HepG2 (cell line): Measurements from ENCODE around the gene ETF1. TPM values are rescaled to one million over a fixed set of nuclear protein-coding genes. Genes with fewer than 3 reads are reported as not detected.

Source experiments
- ARNTL ChIP-seq: sonication (generic); formaldehyde crosslinking; IDR thresholded peaks from 2 replicates; pipeline ENCODE4 v1.4.0; 2020; ENCODE audit warnings: mild to moderate bottlenecking, missing genetic modification reagents
- BCL6 ChIP-seq: IDR thresholded peaks from 2 replicates; pipeline ENCODE4 v1.6.1; 2016; ENCODE audit warnings: missing genetic modification reagents, missing compliant biosample characterization
- EHMT2 ChIP-seq: fragments of 200-600 bp; sonication (generic); IDR thresholded peaks from 2 replicates; pipeline ENCODE4 v1.7.0; 2017; ENCODE audit warnings: antibody characterized with exemption, low read depth, low read length, borderline replicate concordance
- HDAC2 ChIP-seq: sonication (generic); formaldehyde crosslinking; IDR thresholded peaks from 2 replicates; pipeline ENCODE4 v1.4.0; 2020; ENCODE audit warnings: missing genetic modification reagents
- JUNB ChIP-seq: sonication (generic); formaldehyde crosslinking; IDR thresholded peaks from 2 replicates; pipeline ENCODE4 v1.8.0; 2022; ENCODE audit warnings: missing genetic modification reagents, mild to moderate bottlenecking, borderline replicate concordance
- KAT8 ChIP-seq: IDR thresholded peaks from 2 replicates; pipeline ENCODE4 v1.6.1; 2016; ENCODE audit warnings: missing genetic modification reagents, missing compliant biosample characterization
- KMT2B ChIP-seq: IDR thresholded peaks from 2 replicates; pipeline ENCODE4 v1.6.1; 2016; ENCODE audit warnings: missing genetic modification reagents, missing compliant biosample characterization
- NFIB ChIP-seq: sonication (generic); formaldehyde crosslinking; IDR thresholded peaks from 2 replicates; pipeline ENCODE4 v1.9.0; 2021; ENCODE audit warnings: missing genetic modification reagents, mild to moderate bottlenecking, borderline replicate concordance
- RBM39 ChIP-seq: fragments of 200-400 bp; formaldehyde crosslinking; IDR thresholded peaks from one replicate; pipeline ENCODE4 v1.6.1; 2018; ENCODE audit warnings: antibody characterized with exemption, mild to moderate bottlenecking, low read depth, low read length; ENCODE audit not compliant: poor library complexity, severe bottlenecking
- SAP130 ChIP-seq: IDR thresholded peaks from 2 replicates; pipeline ENCODE4 v1.6.1; 2016; ENCODE audit warnings: low read depth
- SRF ChIP-seq: IDR thresholded peaks from 2 replicates; pipeline ENCODE4 v1.6.1; 2011; ENCODE audit warnings: mild to moderate bottlenecking, low read depth, low read length, moderate library complexity
- ZNF331 ChIP-seq: sonication (generic); formaldehyde crosslinking; IDR thresholded peaks from 2 replicates; pipeline ENCODE4 v1.4.0; 2020; ENCODE audit warnings: missing genetic modification reagents
- ZNF563 ChIP-seq: sonication (generic); formaldehyde crosslinking; IDR thresholded peaks from 2 replicates; pipeline ENCODE4 v1.8.0; 2022; ENCODE audit warnings: mild to moderate bottlenecking, moderate library complexity, missing genetic modification reagents
- ZNF644 ChIP-seq: IDR thresholded peaks from 2 replicates; pipeline ENCODE4 v1.6.1; 2016; ENCODE audit warnings: low read depth
- ZNF776 ChIP-seq: sonication (generic); formaldehyde crosslinking; IDR thresholded peaks from 2 replicates; pipeline ENCODE4 v1.4.0; 2020; ENCODE audit warnings: mild to moderate bottlenecking, missing genetic modification reagents
- polyA plus RNA-seq, 8 experiments: library from polyadenylated mRNA; depleted of rRNA in 3 of 8; stranded (reverse) in 7 of 8; unstranded in 1 of 8; fragments of >200 nt; fragmentation: Illumina TruSeq in 4 of 8; extraction: Trizol in 4 of 8; gene quantifications; 2 replicates each; pipeline versions ENCODE4 v1.2.1 to v1.2.3, GENCODE V29; 2011 to 2016; ENCODE audit warnings: low read depth in 4 of 8, missing spikeins in 1 of 8, mixed read lengths in 1 of 8; ENCODE audit not compliant: insufficient read depth in 1 of 8
- total RNA-seq, 5 experiments: library from RNA; depleted of rRNA; stranded (reverse); fragments of >200 nt; fragmentation: Illumina TruSeq; extraction: Trizol; gene quantifications; 2 replicates each; pipeline ENCODE4 v1.2.3, GENCODE V29; 2016; ENCODE audit warnings: low read depth in 1 of 5
- TF ChIP-seq, protein P1 (sequence below): sonication (generic); formaldehyde crosslinking; IDR thresholded peaks from 2 replicates; pipeline ENCODE4 v1.5.0; 2020; ENCODE audit warnings: mild to moderate bottlenecking, missing genetic modification reagents, borderline replicate concordance
- TF ChIP-seq, protein P2 (sequence below): IDR thresholded peaks from 2 replicates; pipeline ENCODE4 v1.6.1; 2012; ENCODE audit warnings: inconsistent platforms
- TF ChIP-seq, protein P3 (sequence below): IDR thresholded peaks from 2 replicates; pipeline ENCODE4 v1.6.1; 2016; ENCODE audit warnings: mild to moderate bottlenecking, missing biosample characterization, missing genetic modification reagents
- TF ChIP-seq, protein P4 (sequence below): sonication (generic); formaldehyde crosslinking; IDR thresholded peaks from 2 replicates; pipeline ENCODE4 v1.8.1; 2023; ENCODE audit warnings: missing genetic modification reagents, mild to moderate bottlenecking, borderline replicate concordance
- TF ChIP-seq, protein P5 (sequence below): sonication (generic); formaldehyde crosslinking; IDR thresholded peaks from 2 replicates; pipeline ENCODE4 v1.4.0; 2020; ENCODE audit warnings: missing genetic modification reagents, borderline replicate concordance
- TF ChIP-seq, protein P6 (sequence below): conservative IDR thresholded peaks from 2 replicates; pipeline ENCODE4 v1.6.1; 2018; ENCODE audit warnings: missing genetic modification reagents

ETF1 gene
- total and polyA plus RNA-seq, 2 of the 13 experiments (the other 11 are each of a cell fraction or from before 2014, with no cell fraction given), result 52.1 to 184 TPM

DNA sequence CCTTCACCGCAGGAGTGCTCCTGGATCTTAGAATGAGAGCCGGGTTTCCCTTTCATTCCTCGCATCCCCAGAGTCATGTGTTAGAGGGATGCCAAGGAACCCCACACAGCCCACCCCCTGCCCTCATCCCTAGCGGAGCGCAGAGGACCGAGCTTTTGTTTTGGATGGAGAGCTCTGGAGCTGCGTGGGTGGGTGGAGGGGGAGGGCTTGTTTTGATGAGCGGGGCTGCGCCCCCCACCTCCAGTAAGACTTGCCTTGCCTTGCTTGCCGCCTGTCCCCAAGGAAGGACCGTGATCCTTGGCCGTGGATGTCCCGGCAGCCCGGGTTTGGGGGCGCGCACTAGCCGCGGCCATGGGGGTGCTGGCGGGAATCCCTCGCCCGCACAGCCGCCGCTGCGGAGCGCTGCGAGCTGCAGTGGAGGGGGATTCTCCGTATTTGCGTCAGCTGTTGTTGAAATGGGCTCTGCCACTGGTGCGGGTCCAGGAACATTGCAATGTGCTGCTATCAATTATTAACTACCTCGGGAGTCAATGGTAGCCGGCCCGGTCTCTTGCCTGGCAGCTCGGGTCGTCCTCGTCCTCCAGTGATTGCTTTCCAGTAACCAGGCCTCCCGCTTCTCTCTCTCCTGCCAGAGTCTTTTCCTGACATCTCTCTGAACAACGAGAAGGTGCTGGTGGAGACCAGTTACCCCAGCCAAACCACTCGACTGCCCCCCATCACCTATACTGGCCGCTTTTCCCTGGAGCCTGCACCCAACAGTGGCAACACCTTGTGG lies 76.7 kb downstream of the ETF1 start (continued):
- TF ChIP-seq, protein P1, sequence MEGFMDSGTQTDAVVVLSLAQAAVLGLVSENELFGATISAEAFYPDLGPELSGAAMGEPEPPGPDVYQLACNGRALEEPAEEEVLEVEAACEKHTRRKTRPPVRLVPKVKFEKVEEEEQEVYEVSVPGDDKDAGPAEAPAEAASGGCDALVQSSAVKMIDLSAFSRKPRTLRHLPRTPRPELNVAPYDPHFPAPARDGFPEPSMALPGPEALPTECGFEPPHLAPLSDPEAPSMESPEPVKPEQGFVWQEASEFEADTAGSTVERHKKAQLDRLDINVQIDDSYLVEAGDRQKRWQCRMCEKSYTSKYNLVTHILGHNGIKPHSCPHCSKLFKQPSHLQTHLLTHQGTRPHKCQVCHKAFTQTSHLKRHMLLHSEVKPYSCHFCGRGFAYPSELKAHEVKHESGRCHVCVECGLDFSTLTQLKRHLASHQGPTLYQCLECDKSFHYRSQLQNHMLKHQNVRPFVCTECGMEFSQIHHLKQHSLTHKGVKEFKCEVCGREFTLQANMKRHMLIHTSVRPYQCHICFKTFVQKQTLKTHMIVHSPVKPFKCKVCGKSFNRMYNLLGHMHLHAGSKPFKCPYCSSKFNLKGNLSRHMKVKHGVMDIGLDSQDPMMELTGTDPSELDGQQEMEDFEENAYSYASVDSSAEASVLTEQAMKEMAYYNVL, result peak; percentile 58; the same call in 1 of the 2 replicates
- TF ChIP-seq, protein P2, sequence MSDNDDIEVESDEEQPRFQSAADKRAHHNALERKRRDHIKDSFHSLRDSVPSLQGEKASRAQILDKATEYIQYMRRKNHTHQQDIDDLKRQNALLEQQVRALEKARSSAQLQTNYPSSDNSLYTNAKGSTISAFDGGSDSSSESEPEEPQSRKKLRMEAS, result peak; percentile 57
- TF ChIP-seq SRF (peak; percentile 49; the same call in 1 of the 2 replicates), KMT2B (CRISPR knock-in tag) (peak; percentile 19; the same call in 1 of the 2 replicates), BCL6 (CRISPR knock-in tag) (peak; percentile 81), ZNF563 (CRISPR knock-in tag) (peak; percentile 54; the same call in 1 of the 2 replicates), ZNF331 (peak; percentile 35; the same call in 1 of the 2 replicates), ARNTL (CRISPR knock-in tag) (peak; percentile 28; the same call in 1 of the 2 replicates), EHMT2 (no peak), KAT8 (CRISPR knock-in tag) (peak; percentile 34; the same call in 1 of the 2 replicates), JUNB (CRISPR knock-in tag) (no peak), ZNF644 (0 out of 2 replicates have a peak, but pooled peaks have one; percentile 38), ZNF776 (CRISPR knock-in tag) (0 out of 2 replicates have a peak, but pooled peaks have one; percentile 55), SAP130 (peak; percentile 92), NFIB (CRISPR knock-in tag) (no peak), HDAC2 (CRISPR knock-in tag) (peak; percentile 65; the same call in 1 of the 2 replicates), RBM39 (peak; percentile 65)
- TF ChIP-seq, protein P3, sequence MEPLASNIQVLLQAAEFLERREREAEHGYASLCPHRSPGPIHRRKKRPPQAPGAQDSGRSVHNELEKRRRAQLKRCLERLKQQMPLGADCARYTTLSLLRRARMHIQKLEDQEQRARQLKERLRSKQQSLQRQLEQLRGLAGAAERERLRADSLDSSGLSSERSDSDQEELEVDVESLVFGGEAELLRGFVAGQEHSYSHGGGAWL (CRISPR knock-in tag), result 0 out of 2 replicates have a peak, but pooled peaks have one; percentile 25
- TF ChIP-seq, protein P4, sequence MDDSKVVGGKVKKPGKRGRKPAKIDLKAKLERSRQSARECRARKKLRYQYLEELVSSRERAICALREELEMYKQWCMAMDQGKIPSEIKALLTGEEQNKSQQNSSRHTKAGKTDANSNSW (CRISPR knock-in tag), result 0 out of 2 replicates have a peak, but pooled peaks have one; percentile 47
- TF ChIP-seq, protein P5, sequence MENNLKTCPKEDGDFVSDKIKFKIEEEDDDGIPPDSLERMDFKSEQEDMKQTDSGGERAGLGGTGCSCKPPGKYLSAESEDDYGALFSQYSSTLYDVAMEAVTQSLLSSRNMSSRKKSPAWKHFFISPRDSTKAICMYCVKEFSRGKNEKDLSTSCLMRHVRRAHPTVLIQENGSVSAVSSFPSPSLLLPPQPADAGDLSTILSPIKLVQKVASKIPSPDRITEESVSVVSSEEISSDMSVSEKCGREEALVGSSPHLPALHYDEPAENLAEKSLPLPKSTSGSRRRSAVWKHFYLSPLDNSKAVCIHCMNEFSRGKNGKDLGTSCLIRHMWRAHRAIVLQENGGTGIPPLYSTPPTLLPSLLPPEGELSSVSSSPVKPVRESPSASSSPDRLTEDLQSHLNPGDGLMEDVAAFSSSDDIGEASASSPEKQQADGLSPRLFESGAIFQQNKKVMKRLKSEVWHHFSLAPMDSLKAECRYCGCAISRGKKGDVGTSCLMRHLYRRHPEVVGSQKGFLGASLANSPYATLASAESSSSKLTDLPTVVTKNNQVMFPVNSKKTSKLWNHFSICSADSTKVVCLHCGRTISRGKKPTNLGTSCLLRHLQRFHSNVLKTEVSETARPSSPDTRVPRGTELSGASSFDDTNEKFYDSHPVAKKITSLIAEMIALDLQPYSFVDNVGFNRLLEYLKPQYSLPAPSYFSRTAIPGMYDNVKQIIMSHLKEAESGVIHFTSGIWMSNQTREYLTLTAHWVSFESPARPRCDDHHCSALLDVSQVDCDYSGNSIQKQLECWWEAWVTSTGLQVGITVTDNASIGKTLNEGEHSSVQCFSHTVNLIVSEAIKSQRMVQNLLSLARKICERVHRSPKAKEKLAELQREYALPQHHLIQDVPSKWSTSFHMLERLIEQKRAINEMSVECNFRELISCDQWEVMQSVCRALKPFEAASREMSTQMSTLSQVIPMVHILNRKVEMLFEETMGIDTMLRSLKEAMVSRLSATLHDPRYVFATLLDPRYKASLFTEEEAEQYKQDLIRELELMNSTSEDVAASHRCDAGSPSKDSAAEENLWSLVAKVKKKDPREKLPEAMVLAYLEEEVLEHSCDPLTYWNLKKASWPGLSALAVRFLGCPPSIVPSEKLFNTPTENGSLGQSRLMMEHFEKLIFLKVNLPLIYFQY (CRISPR knock-in tag), result peak; percentile 79; the same call in 1 of the 2 replicates
- TF ChIP-seq, protein P6, sequence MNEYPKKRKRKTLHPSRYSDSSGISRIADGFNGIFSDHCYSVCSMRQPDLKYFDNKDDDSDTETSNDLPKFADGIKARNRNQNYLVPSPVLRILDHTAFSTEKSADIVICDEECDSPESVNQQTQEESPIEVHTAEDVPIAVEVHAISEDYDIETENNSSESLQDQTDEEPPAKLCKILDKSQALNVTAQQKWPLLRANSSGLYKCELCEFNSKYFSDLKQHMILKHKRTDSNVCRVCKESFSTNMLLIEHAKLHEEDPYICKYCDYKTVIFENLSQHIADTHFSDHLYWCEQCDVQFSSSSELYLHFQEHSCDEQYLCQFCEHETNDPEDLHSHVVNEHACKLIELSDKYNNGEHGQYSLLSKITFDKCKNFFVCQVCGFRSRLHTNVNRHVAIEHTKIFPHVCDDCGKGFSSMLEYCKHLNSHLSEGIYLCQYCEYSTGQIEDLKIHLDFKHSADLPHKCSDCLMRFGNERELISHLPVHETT (CRISPR knock-in tag), result 0 out of 2 replicates have a peak, but pooled peaks have one; percentile 38
